Neural progenitor cell (in vitro differentiated cells): ENCODE data around the gene DAZ4. TPM values are rescaled to one million over a fixed set of nuclear protein-coding genes. Genes with fewer than 3 reads are reported as not detected.
"Not testable (repeated sequence)": the region's sequence is repeated elsewhere in the genome, so short reads cannot be mapped to it uniquely, and the experiment has no call there.

ENCODE experiments used
- DNase-seq: peaks from one replicate; pipeline ENCODE4 v3.0.0-alpha.2; 2016; ENCODE audit warnings: low spot score
- H2AFZ ChIP-seq: fragments of 200-600 bp; sonication (generic); replicated peaks from 2 replicates; pipeline ENCODE4 v1.6.1; 2016; ENCODE audit warnings: antibody characterized with exemption
- H3F3A ChIP-seq: fragments of 200-600 bp; sonication (generic); 2 replicates; pipeline ENCODE4 v1.6.1; 2016; ENCODE audit warnings: antibody characterized with exemption, low read depth
- H3K27ac ChIP-seq: fragments of 200-600 bp; sonication (generic); 2 replicates; pipeline ENCODE4 v1.5.1; 2016; ENCODE audit warnings: mild to moderate bottlenecking
- H3K27me3 ChIP-seq: fragments of 200-600 bp; sonication (generic); 2 replicates; pipeline ENCODE4 v1.6.1; 2016; ENCODE audit warnings: mild to moderate bottlenecking, moderate library complexity
- H3K36me3 ChIP-seq: fragments of 200-600 bp; sonication (generic); 2 replicates; pipeline ENCODE4 v1.5.1; 2016
- H3K4me1 ChIP-seq: fragments of 200-600 bp; sonication (generic); 2 replicates; pipeline ENCODE4 v1.6.1; 2016; ENCODE audit warnings: mixed run types
- H3K4me2 ChIP-seq: fragments of 200-600 bp; sonication (generic); 2 replicates; pipeline ENCODE4 v1.6.1; 2016
- H3K4me3 ChIP-seq: fragments of 200-600 bp; sonication (generic); 2 replicates; pipeline ENCODE4 v1.5.1; 2016
- H3K79me2 ChIP-seq: fragments of 200-600 bp; sonication (generic); 2 replicates; pipeline ENCODE4 v1.6.1; 2016; ENCODE audit warnings: low read depth
- H3K9ac ChIP-seq: fragments of 200-600 bp; sonication (generic); 2 replicates; pipeline ENCODE4 v1.6.1; 2016
- H3K9me3 ChIP-seq: fragments of 200-600 bp; sonication (generic); 2 replicates; pipeline ENCODE4 v1.5.1; 2016; ENCODE audit warnings: low read depth
- H4K20me1 ChIP-seq: fragments of 200-600 bp; sonication (generic); 2 replicates; pipeline ENCODE4 v1.6.1; 2016; ENCODE audit warnings: low read depth
- H3K27ac Mint-ChIP-seq: 3 replicates; pipeline ENCODE4 v1.8.0; 2021; ENCODE audit warnings: mixed read lengths
- H3K27me3 Mint-ChIP-seq: 2 replicates; pipeline ENCODE4 v1.8.0; 2022; ENCODE audit warnings: low read depth, mild to moderate bottlenecking, inconsistent platforms, moderate library complexity, mixed read lengths; ENCODE audit not compliant: insufficient read depth
- H3K36me3 Mint-ChIP-seq: 3 replicates; pipeline ENCODE4 v1.8.0; 2021; ENCODE audit warnings: mixed read lengths
- H3K4me1 Mint-ChIP-seq: 3 replicates; pipeline ENCODE4 v1.8.0; 2021; ENCODE audit warnings: mixed read lengths
- H3K4me3 Mint-ChIP-seq: 3 replicates; pipeline ENCODE4 v1.8.0; 2021; ENCODE audit warnings: mild to moderate bottlenecking, moderate library complexity, mixed read lengths
- H3K9me3 Mint-ChIP-seq: 3 replicates; pipeline ENCODE4 v1.8.0; 2020; ENCODE audit warnings: mixed read lengths
- total RNA-seq: library from RNA; depleted of rRNA; stranded (reverse); fragments of >200 nt; gene quantifications from 2 replicates; pipeline ENCODE4 v1.2.3, GENCODE V29; 2015; ENCODE audit warnings: low replicate concordance

Gene DAZ4
- not detected in 2 replicates for total RNA-seq

- H3K27ac Mint-ChIP-seq, H3K9me3 ChIP-seq, H3K9me3 Mint-ChIP-seq, H3K27me3 Mint-ChIP-seq, H3K4me2 ChIP-seq, H3K36me3 Mint-ChIP-seq, H3K4me3 Mint-ChIP-seq, H3K4me1 ChIP-seq, H3K9ac ChIP-seq, H3K27ac ChIP-seq, DNase-seq, H3K4me1 Mint-ChIP-seq, H3K27me3 ChIP-seq, H3F3A ChIP-seq, H3K4me3 ChIP-seq, H2AFZ ChIP-seq, H3K36me3 ChIP-seq, H3K79me2 ChIP-seq, H4K20me1 ChIP-seq: not testable (repeated sequence)
Measured at GRCh38 chrY:24833619-24834018, at the start of gene DAZ4. Gene DAZ4 (plus strand): TSS chrY:24833919. CDS start chrY:24834127, 208 bp downstream.

- H3K9ac ChIP-seq, H3K79me2 ChIP-seq, DNase-seq, H3K36me3 Mint-ChIP-seq, H3K9me3 ChIP-seq, H3K27ac ChIP-seq, H3K9me3 Mint-ChIP-seq, H3K27me3 Mint-ChIP-seq, H3K4me3 ChIP-seq, H4K20me1 ChIP-seq, H2AFZ ChIP-seq, H3K4me1 ChIP-seq, H3F3A ChIP-seq, H3K27me3 ChIP-seq, H3K4me3 Mint-ChIP-seq, H3K4me1 Mint-ChIP-seq, H3K4me2 ChIP-seq, H3K27ac Mint-ChIP-seq, H3K36me3 ChIP-seq: not testable (repeated sequence)
Measured at GRCh38 chrY:24813293-24813692, 20.4 kb upstream of the DAZ4 start, which contains the start of gene DAZ3. Gene DAZ3 (minus strand): TSS chrY:24813393. CDS start chrY:24813185, 208 bp downstream.

- H3K4me3 Mint-ChIP-seq, H3K27me3 Mint-ChIP-seq, DNase-seq, H3K4me1 ChIP-seq, H3K79me2 ChIP-seq, H3K36me3 ChIP-seq, H3K9ac ChIP-seq, H3K27me3 ChIP-seq, H3K4me2 ChIP-seq, H2AFZ ChIP-seq, H3F3A ChIP-seq, H3K4me1 Mint-ChIP-seq, H3K36me3 Mint-ChIP-seq, H3K4me3 ChIP-seq, H3K9me3 Mint-ChIP-seq, H3K27ac Mint-ChIP-seq, H4K20me1 ChIP-seq, H3K27ac ChIP-seq, H3K9me3 ChIP-seq: not testable (repeated sequence)
Measured at GRCh38 chrY:24821836-24822235, 11.9 kb upstream of the DAZ4 start.

- not testable (repeated sequence) for H2AFZ ChIP-seq, H3K4me1 ChIP-seq, H3K36me3 ChIP-seq, H3K9me3 Mint-ChIP-seq, H3K4me3 ChIP-seq, H3K27ac ChIP-seq, H3K4me3 Mint-ChIP-seq, DNase-seq, H3K4me1 Mint-ChIP-seq, H3K36me3 Mint-ChIP-seq, H3K79me2 ChIP-seq, H4K20me1 ChIP-seq, H3K27me3 ChIP-seq, H3K9me3 ChIP-seq, H3K27me3 Mint-ChIP-seq, H3K9ac ChIP-seq, H3K27ac Mint-ChIP-seq, H3K4me2 ChIP-seq, H3F3A ChIP-seq
Measured at GRCh38 chrY:24824184-24824879, 9.4 kb upstream of the DAZ4 start.

GRCh38 chrY:24825069-24825468 lies 8.7 kb upstream of the DAZ4 start:
- not testable (repeated sequence) for H3K4me3 Mint-ChIP-seq, H3K36me3 Mint-ChIP-seq, H3K4me2 ChIP-seq, DNase-seq, H4K20me1 ChIP-seq, H3K4me1 ChIP-seq, H3F3A ChIP-seq, H3K4me3 ChIP-seq, H3K27me3 Mint-ChIP-seq, H3K9me3 Mint-ChIP-seq, H3K27ac ChIP-seq, H3K36me3 ChIP-seq, H3K9ac ChIP-seq, H3K9me3 ChIP-seq, H2AFZ ChIP-seq, H3K79me2 ChIP-seq, H3K27ac Mint-ChIP-seq, H3K4me1 Mint-ChIP-seq, H3K27me3 ChIP-seq

Other genes starting within 250 kb of the DAZ4 start
- not detected in 2 replicates for gene BPY2B, start 215.9 kb upstream of the DAZ4 start, total RNA-seq
- gene DAZ3, start 20.5 kb upstream of the DAZ4 start, total RNA-seq: not detected in 2 replicates
- gene BPY2C, start 218.2 kb downstream of the DAZ4 start, total RNA-seq: not detected in 2 replicates